Small intestine (tissue), 7 donors: ENCODE measurements around the gene NFATC1. TPM values are rescaled to one million over a fixed set of nuclear protein-coding genes. Genes with fewer than 3 reads are reported as not detected.

Experiments used
- DNase-seq, 2 donors: peaks; one replicate each; pipeline versions ENCODE4 v3.0.0 to v3.0.0-alpha.2; 2013
- FAIRE-seq: peaks from 2 replicates; lab custom pipeline; 2012; peaks lifted over from hg19 to GRCh38; lab: Jason Lieb, UNC
- H3K27ac ChIP-seq, 3 donors: one replicate each; pipeline ENCODE4 v1.5.1; 2013; ENCODE audit warnings: low read length in 2 of 3, mild to moderate bottlenecking in 2 of 3, control low read depth in 1 of 3, inconsistent platforms in 1 of 3, low read depth in 1 of 3, moderate library complexity in 1 of 3
- H3K27me3 ChIP-seq, 3 donors: one replicate each; pipeline ENCODE4 v1.6.1; 2013; ENCODE audit warnings: low read length in 3 of 3, inconsistent platforms in 1 of 3; ENCODE audit not compliant: control insufficient read depth in 3 of 3, insufficient read depth in 3 of 3
- H3K36me3 ChIP-seq, 3 donors: one replicate each; pipeline ENCODE4 v1.6.1; 2013; ENCODE audit warnings: low read length in 3 of 3, inconsistent platforms in 1 of 3, low read depth in 1 of 3, mild to moderate bottlenecking in 1 of 3, moderate library complexity in 1 of 3; ENCODE audit not compliant: control insufficient read depth in 3 of 3, insufficient read depth in 2 of 3
- H3K4me1 ChIP-seq, 3 donors: one replicate each; pipeline ENCODE4 v1.6.1; 2013; ENCODE audit warnings: low read length in 2 of 3, inconsistent platforms in 1 of 3, low read depth in 1 of 3, mild to moderate bottlenecking in 1 of 3, moderate library complexity in 1 of 3; ENCODE audit not compliant: control insufficient read depth in 3 of 3, insufficient read depth in 2 of 3
- H3K4me3 ChIP-seq, 3 donors: one replicate each; pipeline ENCODE4 v1.5.1; 2013; ENCODE audit warnings: low read length in 3 of 3, control low read depth in 1 of 3, inconsistent platforms in 1 of 3, low read depth in 1 of 3, mild to moderate bottlenecking in 1 of 3, moderate library complexity in 1 of 3
- H3K9me3 ChIP-seq, 2 donors: one replicate each; pipeline ENCODE4 v1.6.1; 2013; ENCODE audit warnings: low read depth in 1 of 2, low read length in 1 of 2; ENCODE audit not compliant: control insufficient read depth in 2 of 2, insufficient read depth in 1 of 2
- WGBS, 3 donors: extraction: QIAGEN DNeasy Blood & Tissue Kit; methylation state at CpG; one replicate each; pipeline ENCODE4 v1.1.7; 2013; 5-methylcytosine and 5-hydroxymethylcytosine counted together
- polyA plus RNA-seq, 4 donors: library from polyadenylated mRNA; stranded (reverse) in 3 of 4; unstranded in 1 of 4; fragments of 200-250 nt in 3 of 4; fragments of 120-200 nt in 1 of 4; gene quantifications; one replicate each; pipeline versions ENCODE4 v1.2.1 to v1.2.3, GENCODE V29; 2013
- donor health status: healthy with polysubstance abuse.
- donor health status: control.
- donor health status: control.
- donor health status: Bipolar disorder and iron deficiency.
- donor health status: healthy.

The NFATC1 gene
- polyA plus RNA-seq, 4 donors: 0.67 to 5.9 (median 2.2) TPM

GRCh38 chr18:79487801-79488201 is 92.1 kb downstream of the NFATC1 start:
- no peaks in the 10 kb centered on the region for H3K9me3 ChIP-seq
- no peak for FAIRE-seq
- 87 to 93% (median 92%) methylated on average over 22 of the region's 22 CpGs for WGBS, 3 donors
- peaks cover 0 to 2% (median 0%) of the 10 kb centered on the region in 3 donors for H3K4me1 ChIP-seq
- DNase-seq: no peak
- H3K27ac ChIP-seq: no peak overlapping the region
- no peaks in the 10 kb centered on the region for H3K27me3 ChIP-seq
- H3K4me3 ChIP-seq: no peak overlapping the region
- peaks cover 0 to 4% (median 0%) of the 10 kb centered on the region in 3 donors for H3K36me3 ChIP-seq

GRCh38 chr18:79488311-79489050 is 92.8 kb downstream of the NFATC1 start:
- 87 to 89% (median 88%) methylated on average over 26 of the region's 26 CpGs for WGBS, 3 donors
- H3K4me1 ChIP-seq: peaks cover 0 to 2% (median 0%) of the 10 kb centered on the region in 3 donors
- no peaks in the 10 kb centered on the region for H3K27me3 ChIP-seq
- no peaks in the 10 kb centered on the region for H3K9me3 ChIP-seq
- H3K27ac ChIP-seq: no peak overlapping the region
- DNase-seq (no peak), FAIRE-seq (no peak)
- H3K4me3 ChIP-seq: no peak overlapping the region
- H3K36me3 ChIP-seq: peaks cover 0 to 4% (median 0%) of the 10 kb centered on the region in 3 donors

- peaks cover 0 to 2% (median 0%) of the 10 kb centered on the region in 3 donors for H3K4me1 ChIP-seq
Measured at GRCh38 chr18:79489051-79489898, 93.5 kb downstream of the NFATC1 start.

GRCh38 chr18:79489899-79490625 is 94.3 kb downstream of the NFATC1 start:
- 78 to 86% (median 79%) methylated on average over 15 to 16 of the region's 16 CpGs for WGBS, 3 donors
- H3K36me3 ChIP-seq: peaks cover 0 to 4% (median 0%) of the 10 kb centered on the region in 3 donors
- no peak overlapping the region for H3K27ac ChIP-seq
- FAIRE-seq (no peak), DNase-seq (no peak)
- H3K9me3 ChIP-seq: peaks cover 0 to 2% of the 10 kb centered on the region in 2 donors
- H3K4me1 ChIP-seq: peaks cover 0 to 2% (median 0%) of the 10 kb centered on the region in 3 donors
- H3K27me3 ChIP-seq: no peaks in the 10 kb centered on the region
- H3K4me3 ChIP-seq: no peak overlapping the region

More at GRCh38 chr18:79489051-79489898, 93.5 kb downstream of the NFATC1 start:
- WGBS, 3 donors: 92 to 95% (median 92%) methylated on average over 32 of the region's 32 CpGs
- no peak overlapping the region for H3K27ac ChIP-seq
- no peak for FAIRE-seq
- DNase-seq: no peak
- no peaks in the 10 kb centered on the region for H3K27me3 ChIP-seq
- no peaks in the 10 kb centered on the region for H3K9me3 ChIP-seq
- H3K36me3 ChIP-seq: peaks cover 0 to 4% (median 0%) of the 10 kb centered on the region in 3 donors
- no peak overlapping the region for H3K4me3 ChIP-seq

- Histone ChIP-seq H3K9me3 (peaks cover 0 to 7% of the 10 kb centered on the region in 2 donors), H3K4me3 (no peak overlapping the region), H3K27ac (no peak overlapping the region), H3K36me3 (peaks cover 0 to 4% (median 0%) of the 10 kb centered on the region in 3 donors), H3K27me3 (no peaks in the 10 kb centered on the region), H3K4me1 (peaks cover 0 to 2% (median 0%) of the 10 kb centered on the region in 3 donors)
- 81 to 87% (median 84%) methylated on average over 22 of the region's 22 CpGs for WGBS, 3 donors
- no peak for FAIRE-seq
- DNase-seq: no peak
Measured at GRCh38 chr18:79490626-79491041, 94.9 kb downstream of the NFATC1 start.

- WGBS, 3 donors: 89 to 95% (median 91%) methylated on average over 19 of the region's 19 CpGs
- peaks cover 0 to 2% (median 0%) of the 10 kb centered on the region in 3 donors for H3K4me1 ChIP-seq
- peaks cover 0 to 9% of the 10 kb centered on the region in 2 donors for H3K9me3 ChIP-seq
- H3K4me3 ChIP-seq: no peak overlapping the region
- H3K27ac ChIP-seq: no peak overlapping the region
- no peaks in the 10 kb centered on the region for H3K27me3 ChIP-seq
- DNase-seq (no peak), FAIRE-seq (no peak)
- H3K36me3 ChIP-seq: peaks cover 0 to 4% (median 0%) of the 10 kb centered on the region in 3 donors
Measured at GRCh38 chr18:79491081-79491551, 95.4 kb downstream of the NFATC1 start.

GRCh38 chr18:79493211-79493800 is 97.6 kb downstream of the NFATC1 start:
- peaks cover 0 to 8% (median 0%) of the 10 kb centered on the region in 3 donors for H3K4me1 ChIP-seq
- H3K4me3 ChIP-seq: no peak overlapping the region
- H3K27ac ChIP-seq: no peak overlapping the region
- no peak for FAIRE-seq
- peaks cover 0 to 2% (median 0%) of the 10 kb centered on the region in 3 donors for H3K36me3 ChIP-seq
- peaks cover 0 to 26% of the 10 kb centered on the region in 2 donors for H3K9me3 ChIP-seq
- H3K27me3 ChIP-seq: no peaks in the 10 kb centered on the region
- WGBS, 3 donors: 95 to 98% (median 97%) methylated on average over 64 to 65 of the region's 65 CpGs
- no peak for DNase-seq
